SK-N-SH treated with all-trans-retinoic acid at 6 μM for 48 hours (cell line): ENCODE measurements around the gene DNAJC6.

Source experiments
- ESRRG ChIP-seq: fragments of 250-450 bp; sonication (Bioruptor Pico); IDR thresholded peaks from 2 replicates; pipeline ENCODE4 v1.6.1; 2021; ENCODE audit warnings: mild to moderate bottlenecking
- GLIS3 ChIP-seq: fragments of 250-450 bp; sonication (Bioruptor Pico); IDR thresholded peaks from 2 replicates; pipeline ENCODE4 v1.5.0; 2020; ENCODE audit warnings: mild to moderate bottlenecking, moderate library complexity
- ISL1 ChIP-seq: fragments of 250-450 bp; sonication (Bioruptor Pico); IDR thresholded peaks from 2 replicates; pipeline ENCODE4 v2.1.2; 2022; ENCODE audit warnings: mild to moderate bottlenecking, moderate library complexity
- POU6F1 ChIP-seq: fragments of 250-450 bp; sonication (Bioruptor Pico); IDR thresholded peaks from 2 replicates; pipeline ENCODE4 v1.8.0; 2021; ENCODE audit warnings: low read depth, mild to moderate bottlenecking, moderate library complexity, borderline replicate concordance
- ZFP30 ChIP-seq: fragments of 450-650 bp; formaldehyde crosslinking; IDR thresholded peaks from 2 replicates; pipeline ENCODE4 v1.5.0; 2022; ENCODE audit warnings: mild to moderate bottlenecking, moderate library complexity
- ZNF70 ChIP-seq: fragments of 450-650 bp; formaldehyde crosslinking; IDR thresholded peaks from 2 replicates; pipeline ENCODE4 v1.5.0; 2020; ENCODE audit warnings: mild to moderate bottlenecking, moderate library complexity
- TF ChIP-seq, protein P1 (sequence below): fragments of 250-450 bp; sonication (Bioruptor Pico); IDR thresholded peaks from 2 replicates; pipeline ENCODE4 v1.5.1; 2020; ENCODE audit warnings: low read depth, mild to moderate bottlenecking, moderate library complexity

- TF ChIP-seq ZFP30 (CRISPR knock-in tag) = no peak
- TF ChIP-seq ESRRG = no peak
- TF ChIP-seq ZNF70 (CRISPR knock-in tag) = no peak
- TF ChIP-seq, protein P1, sequence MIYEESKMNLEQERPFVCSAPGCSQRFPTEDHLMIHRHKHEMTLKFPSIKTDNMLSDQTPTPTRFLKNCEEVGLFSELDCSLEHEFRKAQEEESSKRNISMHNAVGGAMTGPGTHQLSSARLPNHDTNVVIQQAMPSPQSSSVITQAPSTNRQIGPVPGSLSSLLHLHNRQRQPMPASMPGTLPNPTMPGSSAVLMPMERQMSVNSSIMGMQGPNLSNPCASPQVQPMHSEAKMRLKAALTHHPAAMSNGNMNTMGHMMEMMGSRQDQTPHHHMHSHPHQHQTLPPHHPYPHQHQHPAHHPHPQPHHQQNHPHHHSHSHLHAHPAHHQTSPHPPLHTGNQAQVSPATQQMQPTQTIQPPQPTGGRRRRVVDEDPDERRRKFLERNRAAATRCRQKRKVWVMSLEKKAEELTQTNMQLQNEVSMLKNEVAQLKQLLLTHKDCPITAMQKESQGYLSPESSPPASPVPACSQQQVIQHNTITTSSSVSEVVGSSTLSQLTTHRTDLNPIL (CRISPR knock-in tag) = no peak
- TF ChIP-seq POU6F1 (CRISPR knock-in tag) = no peak
- TF ChIP-seq GLIS3 (CRISPR knock-in tag) = no peak
- TF ChIP-seq ISL1 (CRISPR knock-in tag) = no peak
These were observed 140.0 kb downstream of the DNAJC6 start for GRCh38 chr1:65449214-65449823.
